Parathyroid adenoma (tissue), 2 donors: ENCODE data around the gene DGKI.

Experiments
- H2AFZ ChIP-seq: fragments of 300-600 bp; sonication (generic); one replicate; pipeline ENCODE4 v1.7.0; 2017; ENCODE audit warnings: antibody characterized with exemption, mild to moderate bottlenecking
- H3K27ac ChIP-seq: fragments of 300-600 bp; sonication (generic); one replicate; pipeline ENCODE4 v1.7.0; 2017
- H3K27me3 ChIP-seq: fragments of 300-600 bp; sonication (generic); one replicate; pipeline ENCODE4 v1.7.0; 2017; ENCODE audit warnings: low read length; ENCODE audit not compliant: control insufficient read depth, insufficient read depth
- H3K36me3 ChIP-seq: fragments of 300-600 bp; sonication (generic); one replicate; pipeline ENCODE4 v1.7.0; 2017; ENCODE audit warnings: low read length; ENCODE audit not compliant: control insufficient read depth, insufficient read depth
- H3K4me1 ChIP-seq: fragments of 300-600 bp; sonication (generic); one replicate; pipeline ENCODE4 v1.7.0; 2017; ENCODE audit warnings: control low read depth
- H3K4me2 ChIP-seq: fragments of 300-600 bp; sonication (generic); one replicate; pipeline ENCODE4 v1.7.0; 2017; ENCODE audit warnings: low read length
- H3K4me3 ChIP-seq: fragments of 300-600 bp; sonication (generic); one replicate; pipeline ENCODE4 v1.7.0; 2017; ENCODE audit warnings: low read depth, low read length
- H3K79me2 ChIP-seq: fragments of 300-600 bp; sonication (generic); one replicate; pipeline ENCODE4 v1.7.0; 2017; ENCODE audit warnings: control low read depth
- H3K9ac ChIP-seq: fragments of 300-600 bp; sonication (generic); one replicate; pipeline ENCODE4 v1.7.0; 2017; ENCODE audit warnings: mild to moderate bottlenecking
- H3K9me3 ChIP-seq: fragments of 300-600 bp; sonication (generic); one replicate; pipeline ENCODE4 v1.7.0; 2017; ENCODE audit warnings: low read length; ENCODE audit not compliant: control insufficient read depth
- CTCF ChIP-seq: fragments of 300-600 bp; sonication (generic); IDR thresholded peaks from one replicate; pipeline ENCODE4 v1.7.0; 2017; ENCODE audit warnings: antibody characterized with exemption, mild to moderate bottlenecking
- donor health status: primary hyperparathyroidism.

Gene DGKI

GRCh38 chr7:137795211-137795610 lies 51.6 kb downstream of the DGKI start:
- Histone ChIP-seq H3K27ac (no peak overlapping the region), H3K9me3 (no peaks in the 10 kb centered on the region), H3K4me1 (no peaks in the 10 kb centered on the region), H3K36me3 (no peaks in the 10 kb centered on the region), H3K27me3 (no peaks in the 10 kb centered on the region), H2AFZ (no peak overlapping the region), H3K4me2 (no peak overlapping the region), H3K9ac (no peak overlapping the region), H3K79me2 (no peaks in the 10 kb centered on the region), H3K4me3 (no peak overlapping the region)
- no peak for TF ChIP-seq CTCF

GRCh38 chr7:137791930-137792329 lies 54.8 kb downstream of the DGKI start:
- no peak for TF ChIP-seq CTCF
- no peak overlapping the region for H3K4me3 ChIP-seq
- H3K9ac ChIP-seq = no peak overlapping the region
- no peaks in the 10 kb centered on the region for H3K36me3 ChIP-seq
- H3K9me3 ChIP-seq = no peaks in the 10 kb centered on the region
- no peak overlapping the region for H2AFZ ChIP-seq
- H3K27ac ChIP-seq = no peak overlapping the region
- H3K4me2 ChIP-seq = no peak overlapping the region
- H3K27me3 ChIP-seq = no peaks in the 10 kb centered on the region
- H3K4me1 ChIP-seq = no peaks in the 10 kb centered on the region
- H3K79me2 ChIP-seq = no peaks in the 10 kb centered on the region

- H3K4me2 ChIP-seq = no peak overlapping the region
- no peaks in the 10 kb centered on the region for H3K36me3 ChIP-seq
- H3K9me3 ChIP-seq = no peaks in the 10 kb centered on the region
- no peak overlapping the region for H3K4me3 ChIP-seq
- H3K79me2 ChIP-seq = no peaks in the 10 kb centered on the region
- no peak for TF ChIP-seq CTCF
- no peaks in the 10 kb centered on the region for H3K4me1 ChIP-seq
- H3K9ac ChIP-seq = no peak overlapping the region
- H3K27me3 ChIP-seq = no peaks in the 10 kb centered on the region
- no peak overlapping the region for H2AFZ ChIP-seq
- no peak overlapping the region for H3K27ac ChIP-seq
These were observed 55.9 kb downstream of the DGKI start for GRCh38 chr7:137790828-137791227.

- Histone ChIP-seq H3K4me1 (no peaks in the 10 kb centered on the region), H3K9me3 (no peaks in the 10 kb centered on the region), H3K79me2 (no peaks in the 10 kb centered on the region), H3K27me3 (no peaks in the 10 kb centered on the region), H3K27ac (no peak overlapping the region), H3K36me3 (no peaks in the 10 kb centered on the region), H3K4me2 (no peak overlapping the region), H2AFZ (no peak overlapping the region), H3K9ac (no peak overlapping the region), H3K4me3 (no peak overlapping the region)
- TF ChIP-seq CTCF = no peak
These were observed 57.4 kb downstream of the DGKI start for GRCh38 chr7:137789215-137789882.

GRCh38 chr7:137787301-137787976 lies 59.3 kb downstream of the DGKI start:
- H3K4me3 ChIP-seq = no peak overlapping the region
- H3K4me2 ChIP-seq = no peak overlapping the region
- no peaks in the 10 kb centered on the region for H3K36me3 ChIP-seq
- no peaks in the 10 kb centered on the region for H3K9me3 ChIP-seq
- no peak overlapping the region for H2AFZ ChIP-seq
- H3K27me3 ChIP-seq = no peaks in the 10 kb centered on the region
- H3K4me1 ChIP-seq = no peaks in the 10 kb centered on the region
- H3K27ac ChIP-seq = no peak overlapping the region
- H3K79me2 ChIP-seq = no peaks in the 10 kb centered on the region
- TF ChIP-seq CTCF = no peak
- no peak overlapping the region for H3K9ac ChIP-seq
